Adrenal gland (tissue), 12 donors: ENCODE measurements around the gene DCLRE1A. TPM values are rescaled to one million over a fixed set of nuclear protein-coding genes. Genes with fewer than 3 reads are reported as not detected.

Experiments used
- DNase-seq, 7 donors: peaks; one replicate each; pipeline ENCODE4 v3.0.0-alpha.2; 2019 to 2020
- H3K27ac ChIP-seq, 5 donors: fragments of 200-600 bp; sonication (generic) in 4 of 5; 1 replicate in 3 of 5; 2 replicates in 2 of 5; pipeline versions ENCODE4 v1.5.1 to v1.8.0; 2016 to 2020; ENCODE audit warnings: mild to moderate bottlenecking in 1 of 5
- H3K27me3 ChIP-seq: fragments of 200-600 bp; 2 replicates; pipeline ENCODE4 v1.8.0; 2021
- H3K36me3 ChIP-seq, 2 donors: fragments of 200-600 bp; replicated peaks in 1 of 2; 1 replicate in 1 of 2; 2 replicates in 1 of 2; pipeline versions ENCODE4 v1.5.1 to v1.8.0; 2018 to 2022
- H3K4me1 ChIP-seq, 2 donors: fragments of 200-600 bp; replicated peaks in 1 of 2; 1 replicate in 1 of 2; 2 replicates in 1 of 2; pipeline versions ENCODE4 v1.5.1 to v1.8.0; 2018 to 2021
- H3K4me3 ChIP-seq, 4 donors: fragments of 200-600 bp; sonication (generic) in 3 of 4; one replicate each; pipeline ENCODE4 v1.5.1; 2016 to 2018
- H3K9me3 ChIP-seq, 3 donors: fragments of 200-600 bp; sonication (generic) in 1 of 3; replicated peaks in 1 of 3; 1 replicate in 2 of 3; 2 replicates in 1 of 3; pipeline versions ENCODE4 v1.5.1 to v1.8.0; 2016 to 2021
- POLR2A ChIP-seq, 2 donors: fragments of 450-650 bp; IDR thresholded peaks; one replicate each; pipeline ENCODE4 v1.6.1; 2017; ENCODE audit warnings: antibody characterized with exemption in 2 of 2, mild to moderate bottlenecking in 2 of 2, moderate library complexity in 1 of 2
- WGBS, 4 donors: extraction: QIAGEN DNeasy Blood & Tissue Kit in 2 of 4; methylation state at CpG; one replicate each; pipeline versions ENCODE4 v1.1.5 to v1.1.7; 2013 to 2017; 5-methylcytosine and 5-hydroxymethylcytosine counted together
- intact Hi-C, 2 donors: fragments of 100-400 bp; cut with DNase I; formaldehyde crosslinking; loops; one replicate each; pipeline versions ENCODE4 v1.14.1 to v1.15.0; 2022 to 2023
- polyA plus RNA-seq, 3 donors: library from polyadenylated mRNA; stranded (reverse); fragments of 200-250 nt in 2 of 3; fragments of 350-450 nt in 1 of 3; fragmentation: Illumina TruSeq in 1 of 3; extraction: RNeasy Lipid Tissue Mini Kit (QIAGEN cat#74804) in 1 of 3; gene quantifications; one replicate each; pipeline ENCODE4 v1.2.3, GENCODE V29; 2013 to 2014
- total RNA-seq, 9 donors: library from RNA; depleted of rRNA in 4 of 9; stranded (reverse); fragments of >200 nt in 4 of 9; fragments of 120-200 nt in 1 of 9; fragmentation: NEBNext Ultra II Directional in 1 of 9; extraction: Animal tissue kit (Norgen Biotek cat#: 25700) in 1 of 9; gene quantifications; one replicate each; pipeline versions ENCODE4 v1.1.0 to v1.2.4, GENCODE V29; 2013 to 2023
- TF ChIP-seq, protein P1 (sequence below), 6 experiments: fragments of 450-650 bp in 4 of 6; fragments of 200-600 bp in 2 of 6; sonication (generic) in 1 of 6; IDR thresholded peaks; 1 replicate in 5 of 6; 2 replicates in 1 of 6; pipeline versions ENCODE4 v1.5.1 to v1.8.0; 2016 to 2021; ENCODE audit warnings: antibody characterized with exemption in 6 of 6, mild to moderate bottlenecking in 2 of 6, moderate library complexity in 1 of 6
- donor health status: healthy with polysubstance abuse.
- donor health status: Bipolar disorder and iron deficiency.
- donor health status: DM: yes; HTN: yes; CAD: no.
- donor health status: DM: no; HTN: no; CAD: no.
- donor health status: DM: no; HTN: no; CAD: no.
- donor health status: DM: yes; HTN: yes; CAD: no.

Gene DCLRE1A
- total and polyA plus RNA-seq, 12 donors: 3.5 to 13.2 (median 6.1) TPM

DNA sequence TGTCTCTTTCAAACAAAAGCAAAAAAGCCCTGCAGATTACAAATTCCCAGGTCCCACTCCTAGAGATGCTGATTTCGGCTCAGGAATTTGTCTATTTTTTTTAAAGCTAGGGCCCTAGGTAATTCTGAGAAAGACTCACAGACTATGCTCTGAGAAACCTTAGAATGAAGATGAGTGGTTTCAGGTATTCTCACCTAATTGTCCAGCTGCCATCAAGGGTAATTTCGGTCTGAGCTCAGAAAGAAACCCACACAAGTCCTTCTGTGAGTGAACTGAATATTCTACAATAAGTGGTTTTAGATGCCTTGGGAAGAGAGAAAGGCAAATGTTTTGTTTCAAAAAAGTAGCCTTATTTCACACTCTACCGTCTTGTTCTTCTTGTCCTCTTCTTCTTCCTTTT is 45.7 kb downstream of the DCLRE1A start:
- DNase-seq: no peak
- 69 to 74% (median 74%) methylated on average over 3 of the region's 3 CpGs for WGBS, 4 donors
- H3K9me3 ChIP-seq: no peaks in the 10 kb centered on the region
- no peaks in the 10 kb centered on the region for H3K36me3 ChIP-seq
- no peak for TF ChIP-seq POLR2A (IDR thresholded peaks at IDR 0.05)
- TF ChIP-seq, protein P1, sequence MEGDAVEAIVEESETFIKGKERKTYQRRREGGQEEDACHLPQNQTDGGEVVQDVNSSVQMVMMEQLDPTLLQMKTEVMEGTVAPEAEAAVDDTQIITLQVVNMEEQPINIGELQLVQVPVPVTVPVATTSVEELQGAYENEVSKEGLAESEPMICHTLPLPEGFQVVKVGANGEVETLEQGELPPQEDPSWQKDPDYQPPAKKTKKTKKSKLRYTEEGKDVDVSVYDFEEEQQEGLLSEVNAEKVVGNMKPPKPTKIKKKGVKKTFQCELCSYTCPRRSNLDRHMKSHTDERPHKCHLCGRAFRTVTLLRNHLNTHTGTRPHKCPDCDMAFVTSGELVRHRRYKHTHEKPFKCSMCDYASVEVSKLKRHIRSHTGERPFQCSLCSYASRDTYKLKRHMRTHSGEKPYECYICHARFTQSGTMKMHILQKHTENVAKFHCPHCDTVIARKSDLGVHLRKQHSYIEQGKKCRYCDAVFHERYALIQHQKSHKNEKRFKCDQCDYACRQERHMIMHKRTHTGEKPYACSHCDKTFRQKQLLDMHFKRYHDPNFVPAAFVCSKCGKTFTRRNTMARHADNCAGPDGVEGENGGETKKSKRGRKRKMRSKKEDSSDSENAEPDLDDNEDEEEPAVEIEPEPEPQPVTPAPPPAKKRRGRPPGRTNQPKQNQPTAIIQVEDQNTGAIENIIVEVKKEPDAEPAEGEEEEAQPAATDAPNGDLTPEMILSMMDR (IDR thresholded peaks at IDR 0.05): no peak
- intact Hi-C loops: no loop called here
- H3K27me3 ChIP-seq: peaks cover 3% of the 10 kb centered on the region
- H3K4me1 ChIP-seq: no peaks in the 10 kb centered on the region
- H3K4me3 ChIP-seq: no peak overlapping the region
- H3K27ac ChIP-seq: no peak overlapping the region

DNA sequence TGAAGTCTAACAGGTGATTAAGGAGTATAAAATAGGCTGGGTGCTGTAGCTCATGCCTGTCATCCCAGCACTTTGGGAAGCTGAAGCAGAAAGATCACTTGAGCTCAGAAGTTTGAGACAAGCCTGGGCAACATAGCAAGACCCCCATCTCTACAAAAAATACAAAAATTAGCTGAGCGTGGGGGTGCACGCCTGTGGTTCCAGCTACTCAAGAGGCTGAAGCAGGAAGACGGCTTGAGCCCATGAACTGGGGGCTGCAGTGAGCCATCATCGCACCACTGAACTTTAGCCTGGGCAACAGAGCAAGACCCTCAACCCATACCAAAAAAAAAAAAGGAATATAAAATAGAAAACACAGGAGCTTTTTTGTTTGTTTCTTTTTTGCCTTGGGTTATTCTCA is 47.4 kb downstream of the DCLRE1A start:
- Histone ChIP-seq H3K36me3 (no peaks in the 10 kb centered on the region), H3K9me3 (no peaks in the 10 kb centered on the region), H3K4me1 (no peaks in the 10 kb centered on the region), H3K27me3 (peaks cover 3% of the 10 kb centered on the region), H3K4me3 (no peak overlapping the region), H3K27ac (no peak overlapping the region)
- WGBS, 4 donors: 83 to 95% (median 91%) methylated on average over 4 of the region's 4 CpGs
- DNase-seq: no peak
- no peak for TF ChIP-seq POLR2A (IDR thresholded peaks at IDR 0.05)
- TF ChIP-seq, protein P1 (IDR thresholded peaks at IDR 0.05): no peak
- intact Hi-C loops: no loop called here

DNA sequence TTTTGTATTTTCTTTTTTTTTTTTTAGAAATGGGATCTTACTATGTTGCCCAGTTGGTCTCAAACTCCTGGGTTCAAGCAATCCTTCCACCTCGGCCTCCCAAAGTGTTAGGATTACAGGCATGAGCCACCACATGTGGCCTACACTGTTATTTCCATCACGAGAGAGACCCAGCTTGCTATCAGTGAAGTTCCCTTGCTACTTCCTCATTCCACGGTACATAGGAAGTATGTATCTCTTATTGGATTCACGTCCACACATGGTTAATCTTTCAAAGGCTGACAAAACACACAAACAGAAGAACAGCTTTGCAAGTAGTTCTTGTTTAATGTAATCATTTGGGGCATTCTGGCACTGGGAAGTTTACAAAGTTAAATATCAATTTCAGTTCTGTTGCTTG is 50.9 kb downstream of the DCLRE1A start:
- H3K27ac ChIP-seq: no peak overlapping the region
- WGBS, 4 donors: 50 to 65% (median 57%) methylated on average over 4 of the region's 4 CpGs

GRCh38 chr10:113801569-113801968 is 52.3 kb downstream of the DCLRE1A start:
- H3K4me1 ChIP-seq: no peaks in the 10 kb centered on the region
- 80 to 90% (median 88%) methylated on average over 6 of the region's 6 CpGs for WGBS, 4 donors
- no peaks in the 10 kb centered on the region for H3K36me3 ChIP-seq
- no peak overlapping the region for H3K27ac ChIP-seq
- no peaks in the 10 kb centered on the region for H3K9me3 ChIP-seq
- TF ChIP-seq, protein P1 (IDR thresholded peaks at IDR 0.05): no peak
- TF ChIP-seq POLR2A (IDR thresholded peaks at IDR 0.05): no peak
- H3K27me3 ChIP-seq: no peaks in the 10 kb centered on the region
- no peak for DNase-seq
- intact Hi-C loops: loop anchor here in 1 of 2 donors (5.0 kb wide), 1 partner anchor 301 kb away; no protein-coding TSS in a partner anchor
- no peak overlapping the region for H3K4me3 ChIP-seq

More for the DNA sequence above, 50.9 kb downstream of the DCLRE1A start:
- H3K27me3 ChIP-seq: peaks cover 3% of the 10 kb centered on the region
- H3K4me1 ChIP-seq: no peaks in the 10 kb centered on the region
- H3K4me3 ChIP-seq: no peak overlapping the region
- H3K36me3 ChIP-seq: no peaks in the 10 kb centered on the region
- no peaks in the 10 kb centered on the region for H3K9me3 ChIP-seq
- TF ChIP-seq, protein P1 (IDR thresholded peaks at IDR 0.05): no peak
- no peak for TF ChIP-seq POLR2A (IDR thresholded peaks at IDR 0.05)
- no peak for DNase-seq
- intact Hi-C loops: loop anchor here in 1 of 2 donors (5.0 kb wide), 1 partner anchor 299 kb away; no protein-coding TSS in a partner anchor
